GM12878 (cell line): ENCODE measurements around the gene LCAT. TPM values are rescaled to one million over a fixed set of nuclear protein-coding genes. Genes with fewer than 3 reads are reported as not detected.

ENCODE experiments used
- ATAC-seq: fragments of 200-7000 bp; cut with Tn5 transposase; 3 replicates; pipeline ENCODE4 v1.9.1; 2020; ENCODE audit warnings: mild to moderate bottlenecking, moderate library complexity
- BruUV-seq: library from RNA; stranded (reverse); fragments of 400-500 nt; replicated peaks from 2 replicates; lab custom pipeline; 2021; lab: Mats Ljungman, UMichigan
- CTCF ChIA-PET: fragments of 300-600 bp; sonication (Branson Sonifier 250); formaldehyde crosslinking; extraction: SDS; loops from one replicate; lab custom pipeline; 2021; ENCODE audit warnings: inconsistent platforms; lab: Yijun Ruan, JAX
- POLR2A ChIA-PET: fragments of 350-600 bp; formaldehyde crosslinking; extraction: SDS; loops from one replicate; lab custom pipeline; 2021; ENCODE audit warnings: inconsistent platforms; lab: Charles Lee
- RAD21 ChIA-PET: fragments of 300-600 bp; sonication (Branson Sonifier 250); formaldehyde crosslinking; loops from one replicate; lab custom pipeline; 2023; ENCODE audit warnings: antibody characterized with exemption; ENCODE audit not compliant: unreplicated experiment; lab: Charles Lee
- SMC1A ChIA-PET: fragments of 300-600 bp; sonication (Branson Sonifier 250); formaldehyde crosslinking; loops from one replicate; lab custom pipeline; 2023; ENCODE audit not compliant: unreplicated experiment, uncharacterized antibody; lab: Charles Lee
- DNase-seq: peaks from one replicate; pipeline ENCODE4 v3.0.0-alpha.2; 2011; ENCODE audit warnings: low read depth, low spot score
- FAIRE-seq: peaks from 3 replicates; lab custom pipeline; 2011; peaks lifted over from hg19 to GRCh38; lab: Jason Lieb, UNC
- H2AFZ ChIP-seq: 2 replicates; pipeline ENCODE4 v1.6.0; 2011; ENCODE audit warnings: low read depth, low read length, control low read depth; ENCODE audit not compliant: control insufficient read depth
- H3K27ac ChIP-seq: 2 replicates; pipeline ENCODE4 v1.5.1; 2011; ENCODE audit warnings: control low read depth; ENCODE audit not compliant: control insufficient read depth, insufficient read depth
- H3K27me3 ChIP-seq, 2 experiments: replicated peaks in 1 of 2; 2 replicates each; pipeline versions ENCODE4 v1.6.0 to v1.6.1; 2011; ENCODE audit warnings: low read length in 1 of 2; ENCODE audit not compliant: control insufficient read depth in 2 of 2, insufficient read depth in 2 of 2
- H3K36me3 ChIP-seq, 2 experiments: 2 replicates each; pipeline ENCODE4 v1.5.1; 2011; ENCODE audit warnings: low read length in 1 of 2; ENCODE audit not compliant: control insufficient read depth in 2 of 2, insufficient read depth in 2 of 2
- H3K4me1 ChIP-seq: 2 replicates; pipeline ENCODE4 v1.6.1; 2011; ENCODE audit warnings: mild to moderate bottlenecking, low read length, moderate library complexity, mixed read lengths; ENCODE audit not compliant: control insufficient read depth, insufficient read depth
- H3K4me2 ChIP-seq: 2 replicates; pipeline ENCODE4 v1.6.0; 2011; ENCODE audit warnings: control low read depth; ENCODE audit not compliant: control insufficient read depth, insufficient read depth
- H3K4me3 ChIP-seq: fragments of 200-600 bp; sonication (generic); 2 replicates; pipeline ENCODE4 v1.5.1; 2016
- H3K79me2 ChIP-seq: 2 replicates; pipeline ENCODE4 v1.6.0; 2011; ENCODE audit warnings: low read length; ENCODE audit not compliant: control insufficient read depth, insufficient read depth
- H3K9ac ChIP-seq: 2 replicates; pipeline ENCODE4 v1.8.0; 2011; ENCODE audit warnings: low read length, control low read depth, mixed read lengths; ENCODE audit not compliant: control insufficient read depth, insufficient read depth
- H3K9me3 ChIP-seq: replicated peaks from 3 replicates; pipeline ENCODE4 v1.5.1; 2011; ENCODE audit warnings: mild to moderate bottlenecking, low read length; ENCODE audit not compliant: control insufficient read depth, insufficient read depth
- H4K20me1 ChIP-seq: 2 replicates; pipeline ENCODE4 v1.6.0; 2011; ENCODE audit not compliant: control insufficient read depth, insufficient read depth
- ATF3 ChIP-seq: IDR thresholded peaks from 2 replicates; pipeline ENCODE4 v1.6.1; 2011; ENCODE audit warnings: low read depth, mild to moderate bottlenecking, low read length, moderate library complexity, borderline replicate concordance; ENCODE audit errors: extremely low read depth
- ETV6 ChIP-seq, 2 experiments: fragments of 450-650 bp in 1 of 2; IDR thresholded peaks in 1 of 2; conservative IDR thresholded peaks in 1 of 2; 2 replicates each; pipeline ENCODE4 v1.6.1; 2014; ENCODE audit warnings: antibody characterized with exemption in 1 of 2, borderline replicate concordance in 1 of 2, low read depth in 1 of 2, mild to moderate bottlenecking in 1 of 2, moderate library complexity in 1 of 2
- FOS ChIP-seq: IDR thresholded peaks from 3 replicates; pipeline ENCODE4 v1.6.1; 2011; ENCODE audit warnings: borderline replicate concordance; ENCODE audit not compliant: insufficient read length; ENCODE audit errors: extremely low read depth
- GATAD2B ChIP-seq: fragments of 450-650 bp; conservative IDR thresholded peaks from 2 replicates; pipeline ENCODE4 v1.6.1; 2017; ENCODE audit warnings: low read depth, mild to moderate bottlenecking, moderate library complexity
- NFIC ChIP-seq: IDR thresholded peaks from 2 replicates; pipeline ENCODE4 v1.6.1; 2012; ENCODE audit warnings: low read depth, mild to moderate bottlenecking, inconsistent platforms, low read length, moderate library complexity
- PKNOX1 ChIP-seq: fragments of 450-650 bp; IDR thresholded peaks from 2 replicates; pipeline ENCODE4 v1.6.1; 2016; ENCODE audit warnings: mild to moderate bottlenecking
- RAD21 ChIP-seq: IDR thresholded peaks from 2 replicates; pipeline ENCODE4 v1.6.1; 2011; ENCODE audit warnings: mild to moderate bottlenecking, low read depth, low read length, moderate library complexity; ENCODE audit not compliant: insufficient read depth
- ZNF24 ChIP-seq: fragments of 450-650 bp; IDR thresholded peaks from 2 replicates; pipeline ENCODE4 v1.6.1; 2017; ENCODE audit warnings: antibody characterized with exemption, mild to moderate bottlenecking
- ZNF687 ChIP-seq: fragments of 450-650 bp; IDR thresholded peaks from 2 replicates; pipeline ENCODE4 v1.6.1; 2017; ENCODE audit warnings: mild to moderate bottlenecking, moderate library complexity
- WGBS: methylation state at CpG from one replicate; pipeline ENCODE4 v1.1.6; 2016; ENCODE audit warnings: low lambda C conversion rate; ENCODE audit not compliant: insufficient replicate concordance, insufficient coverage; ENCODE audit errors: missing lambda C conversion rate; 5-methylcytosine and 5-hydroxymethylcytosine counted together
- in situ Hi-C: fragments of 300-500 bp; cut with MboI; formaldehyde crosslinking; loops from 9 replicates; pipeline ENCODE4 v1.14.3; 2018; ENCODE audit warnings: mixed read lengths
- intact Hi-C: fragments of 100-400 bp; cut with micrococcal nuclease; formaldehyde crosslinking; loops from one replicate; pipeline ENCODE4 v1.14.2; 2022; ENCODE audit not compliant: unreplicated experiment
- polyA plus RNA-seq, 11 experiments: library from polyadenylated mRNA; depleted of rRNA in 4 of 11; unstranded in 6 of 11; stranded (reverse) in 5 of 11; fragments of >200 nt; fragmentation: Nextera tagmentation in 4 of 11; fragmentation: Illumina TruSeq in 1 of 11; extraction: Ambion mirVana in 4 of 11; extraction: Trizol in 1 of 11; gene quantifications; 1 replicate in 1 of 11; 2 replicates in 10 of 11; pipeline versions ENCODE4 v1.2.1 to v1.2.3, GENCODE V29; 2011 to 2016; ENCODE audit warnings: inconsistent platforms in 2 of 11, missing spikeins in 2 of 11, low read depth in 1 of 11
- total RNA-seq, 4 experiments: library from RNA; depleted of rRNA in 3 of 4; stranded (reverse); fragments of >200 nt in 3 of 4; fragmentation: Illumina TruSeq in 1 of 4; extraction: Trizol in 1 of 4; gene quantifications; 2 replicates each; pipeline versions ENCODE4 v1.2.1 to v1.2.3, GENCODE V29; 2013 to 2021

LCAT gene
- total and polyA plus RNA-seq, 10 of the 15 experiments (the other 5 are each of a cell fraction or from before 2014, with no cell fraction given): 0.61 to 11.7 (median 3.3) TPM

- DNase-seq (no peak), FAIRE-seq (no peak), ATAC-seq (no peak)
- Histone ChIP-seq H3K4me1 (peaks cover 37% of the 10 kb centered on the region), H2AFZ (no peak overlapping the region), H3K36me3 (no peaks in the 10 kb centered on the region), H3K4me3 (no peak overlapping the region), H3K9me3 (no peaks in the 10 kb centered on the region), H3K79me2 (no peaks in the 10 kb centered on the region), H4K20me1 (no peaks in the 10 kb centered on the region), H3K27me3 (no peaks in the 10 kb centered on the region), H3K4me2 (no peak overlapping the region), H3K9ac (no peak overlapping the region), H3K27ac (no peak overlapping the region)
- TF ChIP-seq NFIC: no peak
- ChIA-PET SMC1A (interaction anchor here (0.6 to 1.9 kb wide), 5 partner anchors 12 to 574 kb away, joined by 3 to 7 read pairs (median 4); no protein-coding TSS in a partner anchor), POLR2A (interaction anchor here (1.4 to 2.0 kb wide), 3 partner anchors 18 to 98 kb away, joined by 4 to 7 read pairs (median 7); partner anchors contain the start of genes NFATC3 and PSMB10), CTCF (interaction anchor here (0.8 to 1.8 kb wide), 5 partner anchors 8 to 170 kb away, joined by 3 to 6 read pairs (median 3); no protein-coding TSS in a partner anchor), RAD21 (interaction anchor here (1.5 kb wide), 1 partner anchor 51 kb away, joined by 3 read pairs; no protein-coding TSS in a partner anchor)
- no TSS peak for BruUV-seq
- WGBS: 94% methylated on average over 5 of the region's 5 CpGs
- intact Hi-C loops: no loop called here
- in situ Hi-C loops: no loop called here
These were observed 43.0 kb upstream of the LCAT start for GRCh38 chr16:67986949-67987348.

- Histone ChIP-seq H3K27me3 (no peaks in the 10 kb centered on the region), H3K4me2 (no peak overlapping the region), H2AFZ (no peak overlapping the region), H3K9ac (no peak overlapping the region), H3K9me3 (no peaks in the 10 kb centered on the region), H3K27ac (no peak overlapping the region), H4K20me1 (no peaks in the 10 kb centered on the region), H3K36me3 (no peaks in the 10 kb centered on the region), H3K4me1 (peaks cover 24% of the 10 kb centered on the region), H3K4me3 (no peak overlapping the region), H3K79me2 (no peaks in the 10 kb centered on the region)
- SMC1A ChIA-PET: interaction anchor here (1.4 kb wide), 1 partner anchor 17 kb away, joined by 3 read pairs; no protein-coding TSS in a partner anchor
- RAD21 ChIA-PET: no interaction called here
- FAIRE-seq (no peak), ATAC-seq (no peak), DNase-seq (no peak)
- in situ Hi-C loops (no loop called here), intact Hi-C loops (no loop called here)
- BruUV-seq: no TSS peak
- CTCF ChIA-PET: interaction anchor here (1.1 kb wide), 1 partner anchor 46 kb away, joined by 4 read pairs; no protein-coding TSS in a partner anchor
- POLR2A ChIA-PET: interaction anchor here (0.8 to 0.9 kb wide), 2 partner anchors 11 to 13 kb away, joined by 3 read pairs; no protein-coding TSS in a partner anchor
- WGBS: 94% methylated on average over 38 of the region's 49 CpGs
- no peak for TF ChIP-seq RAD21
- TF ChIP-seq ZNF687: no peak
- no peak for TF ChIP-seq ZNF24
- TF ChIP-seq PKNOX1: no peak
- no peak for TF ChIP-seq FOS
- no peak for TF ChIP-seq GATAD2B
- TF ChIP-seq ETV6 (conservative IDR thresholded peaks at IDR 0.05 in 1 of 2, IDR thresholded peaks at IDR 0.05 in 1 of 2; ENCODE audit: borderline replicate concordance in 1 of 2, low read depth in 1 of 2): no peak
- no peak for TF ChIP-seq ATF3
These were observed 38.2 kb upstream of the LCAT start for GRCh38 chr16:67982011-67982696.
